HEK293 (cell line): ENCODE data around the gene PKIG.

Source experiments
- ELK4 ChIP-seq: IDR thresholded peaks from 2 replicates; pipeline ENCODE4 v1.6.1; 2011; ENCODE audit warnings: mild to moderate bottlenecking, low read depth, low read length, borderline replicate concordance
- GLIS1 ChIP-seq: fragments of 450-650 bp; formaldehyde crosslinking; IDR thresholded peaks from 2 replicates; pipeline ENCODE4 v1.5.1; 2016; ENCODE audit warnings: missing biosample characterization, missing genetic modification characterization
- OSR2 ChIP-seq: fragments of 450-650 bp; formaldehyde crosslinking; IDR thresholded peaks from 2 replicates; pipeline ENCODE4 v1.5.1; 2016; ENCODE audit warnings: missing biosample characterization, missing genetic modification characterization
- PRDM10 ChIP-seq: fragments of 450-650 bp; formaldehyde crosslinking; IDR thresholded peaks from 2 replicates; pipeline ENCODE4 v1.5.1; 2016; ENCODE audit warnings: missing biosample characterization, missing genetic modification characterization
- SP3 ChIP-seq: fragments of 450-650 bp; formaldehyde crosslinking; IDR thresholded peaks from 2 replicates; pipeline ENCODE4 v1.5.1; 2016; ENCODE audit warnings: missing biosample characterization, missing genetic modification characterization
- ZBTB20 ChIP-seq: fragments of 450-650 bp; formaldehyde crosslinking; IDR thresholded peaks from 2 replicates; pipeline ENCODE4 v1.5.1; 2016; ENCODE audit warnings: missing biosample characterization, missing genetic modification characterization
- ZBTB44 ChIP-seq: fragments of 450-650 bp; IDR thresholded peaks from 2 replicates; pipeline ENCODE4 v1.5.1; 2018; ENCODE audit warnings: missing biosample characterization, mild to moderate bottlenecking, missing genetic modification characterization
- ZBTB6 ChIP-seq: fragments of 450-650 bp; formaldehyde crosslinking; IDR thresholded peaks from 2 replicates; pipeline ENCODE4 v1.5.1; 2017; ENCODE audit warnings: missing biosample characterization, missing genetic modification characterization
- ZFHX2 ChIP-seq: fragments of 450-650 bp; formaldehyde crosslinking; conservative IDR thresholded peaks from 2 replicates; pipeline ENCODE4 v1.5.1; 2016; ENCODE audit warnings: missing biosample characterization, missing genetic modification characterization
- ZIC2 ChIP-seq: fragments of 450-650 bp; formaldehyde crosslinking; IDR thresholded peaks from 2 replicates; pipeline ENCODE4 v1.5.1; 2016; ENCODE audit warnings: missing biosample characterization, missing genetic modification characterization
- ZNF133 ChIP-seq: fragments of 450-650 bp; formaldehyde crosslinking; IDR thresholded peaks from 2 replicates; pipeline ENCODE4 v1.5.1; 2016; ENCODE audit warnings: missing biosample characterization, missing genetic modification characterization
- ZNF140 ChIP-seq: fragments of 450-650 bp; formaldehyde crosslinking; IDR thresholded peaks from 2 replicates; pipeline ENCODE4 v1.5.1; 2016; ENCODE audit warnings: missing biosample characterization, missing genetic modification characterization
- ZNF18 ChIP-seq: fragments of 450-650 bp; formaldehyde crosslinking; IDR thresholded peaks from 2 replicates; pipeline ENCODE4 v1.5.1; 2016; ENCODE audit warnings: missing biosample characterization, missing genetic modification characterization
- ZNF335 ChIP-seq: fragments of 450-650 bp; formaldehyde crosslinking; conservative IDR thresholded peaks from 2 replicates; pipeline ENCODE4 v1.5.1; 2016; ENCODE audit warnings: missing biosample characterization, missing genetic modification characterization
- ZNF398 ChIP-seq: fragments of 450-650 bp; formaldehyde crosslinking; IDR thresholded peaks from 2 replicates; pipeline ENCODE4 v1.5.1; 2017; ENCODE audit warnings: missing biosample characterization, missing genetic modification characterization
- ZNF510 ChIP-seq: fragments of 450-650 bp; formaldehyde crosslinking; IDR thresholded peaks from 2 replicates; pipeline ENCODE4 v1.5.1; 2018; ENCODE audit warnings: mild to moderate bottlenecking, missing genetic modification characterization, missing biosample characterization; ENCODE audit not compliant: insufficient replicate concordance
- ZNF555 ChIP-seq: fragments of 450-650 bp; formaldehyde crosslinking; conservative IDR thresholded peaks from 2 replicates; pipeline ENCODE4 v1.5.1; 2017; ENCODE audit warnings: missing biosample characterization, mild to moderate bottlenecking, missing genetic modification characterization, inconsistent platforms
- ZNF585B ChIP-seq: fragments of 450-650 bp; formaldehyde crosslinking; IDR thresholded peaks from 2 replicates; pipeline ENCODE4 v1.5.1; 2016; ENCODE audit warnings: missing biosample characterization, missing genetic modification characterization
- ZNF600 ChIP-seq: fragments of 450-650 bp; formaldehyde crosslinking; IDR thresholded peaks from 2 replicates; pipeline ENCODE4 v1.5.1; 2016; ENCODE audit warnings: missing biosample characterization, missing genetic modification characterization
- ZNF623 ChIP-seq: fragments of 450-650 bp; formaldehyde crosslinking; IDR thresholded peaks from 2 replicates; pipeline ENCODE4 v1.5.1; 2016; ENCODE audit warnings: missing biosample characterization, missing genetic modification characterization
- ZNF645 ChIP-seq: fragments of 450-650 bp; formaldehyde crosslinking; IDR thresholded peaks from 2 replicates; pipeline ENCODE4; 2016; ENCODE audit warnings: missing biosample characterization, missing genetic modification characterization
- ZNF704 ChIP-seq: fragments of 450-650 bp; formaldehyde crosslinking; IDR thresholded peaks from 2 replicates; pipeline ENCODE4 v1.5.1; 2016; ENCODE audit warnings: missing biosample characterization, missing genetic modification characterization

Gene PKIG

GRCh38 chr20:44642203-44643153 lies 60.1 kb downstream of the PKIG start (continued):
- TF ChIP-seq OSR2 (tag by site-specific recombination) (peak; percentile 100), ZNF18 (tag by site-specific recombination) (no peak), ZNF704 (no peak), ZBTB6 (no peak), ZNF335 (tag by site-specific recombination) (peak; percentile 50), ZNF555 (tag by site-specific recombination) (no peak), ELK4 (no peak), ZNF510 (tag by site-specific recombination) (no peak), ZNF398 (peak; percentile 67), ZNF623 (tag by site-specific recombination) (no peak), PRDM10 (tag by site-specific recombination) (peak; percentile 98), ZFHX2 (tag by site-specific recombination) (0 out of 2 replicates have a peak, but pooled peaks have one; percentile 10), ZNF600 (tag by site-specific recombination) (peak; percentile 99), ZBTB44 (tag by site-specific recombination) (no peak), GLIS1 (tag by site-specific recombination) (peak; percentile 36; the same call in 1 of the 2 replicates), ZNF585B (tag by site-specific recombination) (no peak), ZNF133 (no peak), ZBTB20 (tag by site-specific recombination) (peak; percentile 44; the same call in 1 of the 2 replicates), ZIC2 (tag by site-specific recombination) (peak; percentile 87), ZNF140 (tag by site-specific recombination) (no peak), ZNF645 (tag by site-specific recombination) (no peak), SP3 (tag by site-specific recombination) (no peak)
